KMS-11 (cell line): ENCODE measurements around the gene OR2T5.
"Not testable (repeated sequence)": the region's sequence is repeated elsewhere in the genome, so short reads cannot be mapped to it uniquely, and the experiment has no call there.

Experiments used
- H2AFZ ChIP-seq: fragments of 200-600 bp; sonication (generic); 2 replicates; pipeline ENCODE4 v1.6.1; 2016; ENCODE audit warnings: antibody characterized with exemption, mixed run types, low read depth
- H3K27ac ChIP-seq: fragments of 200-600 bp; sonication (generic); 2 replicates; pipeline ENCODE4 v1.6.1; 2016; ENCODE audit warnings: mild to moderate bottlenecking, mixed run types
- H3K27me3 ChIP-seq: fragments of 200-600 bp; sonication (generic); 2 replicates; pipeline ENCODE4 v1.6.1; 2017; ENCODE audit warnings: mild to moderate bottlenecking, low read depth, mixed run types, moderate library complexity; ENCODE audit not compliant: insufficient read depth
- H3K36me3 ChIP-seq: fragments of 200-600 bp; sonication (generic); 2 replicates; pipeline ENCODE4 v1.6.1; 2017; ENCODE audit warnings: mild to moderate bottlenecking, mixed run types; ENCODE audit not compliant: insufficient read depth
- H3K4me1 ChIP-seq: fragments of 200-600 bp; sonication (generic); 2 replicates; pipeline ENCODE4 v1.6.1; 2016; ENCODE audit warnings: mild to moderate bottlenecking, low read depth, mixed run types; ENCODE audit not compliant: poor library complexity, severe bottlenecking
- H3K4me2 ChIP-seq: fragments of 200-600 bp; sonication (generic); 2 replicates; pipeline ENCODE4 v1.7.0; 2016; ENCODE audit warnings: mild to moderate bottlenecking, mixed run types
- H3K4me3 ChIP-seq: fragments of 200-600 bp; sonication (generic); IDR thresholded peaks from 2 replicates; pipeline ENCODE4 v1.6.1; 2017; ENCODE audit warnings: low read depth, low read length, mixed read lengths; ENCODE audit not compliant: insufficient read depth
- H3K79me2 ChIP-seq: fragments of 200-600 bp; sonication (generic); 2 replicates; pipeline ENCODE4 v1.6.1; 2016; ENCODE audit warnings: low read depth, mixed run types; ENCODE audit not compliant: insufficient read depth
- H3K9ac ChIP-seq: fragments of 200-600 bp; sonication (generic); 2 replicates; pipeline ENCODE4 v1.6.1; 2016; ENCODE audit warnings: mild to moderate bottlenecking, mixed run types
- H4K20me1 ChIP-seq: fragments of 200-600 bp; sonication (generic); 2 replicates; pipeline ENCODE4 v1.6.1; 2016; ENCODE audit warnings: mild to moderate bottlenecking, mixed run types; ENCODE audit not compliant: insufficient read depth
- CTCF ChIP-seq: fragments of 200-600 bp; sonication (generic); conservative IDR thresholded peaks from 2 replicates; pipeline ENCODE4 v1.6.1; 2017; ENCODE audit warnings: low read depth, mild to moderate bottlenecking, antibody characterized with exemption, low read length, moderate library complexity, mixed read lengths

OR2T5 gene

DNA sequence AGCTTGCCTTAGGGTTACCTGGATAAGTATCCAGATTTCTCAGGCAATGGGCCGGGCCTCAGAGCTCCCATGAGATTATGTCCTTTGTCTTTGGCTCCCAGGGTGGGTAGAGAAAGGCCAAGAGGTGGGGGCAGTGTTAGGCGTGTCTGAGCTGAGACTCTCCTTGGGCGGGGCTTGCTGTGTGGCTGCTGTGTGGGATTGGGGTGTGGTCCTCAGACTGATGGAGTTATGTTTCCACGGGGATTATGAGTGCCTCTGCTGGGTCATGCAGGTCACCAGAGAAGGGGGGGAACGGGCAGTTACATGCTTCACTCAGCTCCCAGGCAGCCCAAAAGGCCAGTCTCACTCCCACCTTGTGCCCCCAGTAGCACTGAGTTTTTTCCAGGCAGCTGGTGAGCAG is 8.3 kb downstream of the OR2T5 start:
- not testable (repeated sequence) for H3K4me3 ChIP-seq, H4K20me1 ChIP-seq, H3K4me1 ChIP-seq, H3K36me3 ChIP-seq, H2AFZ ChIP-seq, H3K9ac ChIP-seq, H3K4me2 ChIP-seq, H3K79me2 ChIP-seq, H3K27me3 ChIP-seq, H3K27ac ChIP-seq

GRCh38 chr1:248500305-248501035 is 12.1 kb downstream of the OR2T5 start:
- H2AFZ ChIP-seq, H3K27ac ChIP-seq, H3K4me3 ChIP-seq: not testable (repeated sequence)

GRCh38 chr1:248507773-248508172 is 19.4 kb downstream of the OR2T5 start, which contains the start of gene OR2G6:
Gene OR2G6, plus strand, starts transcription at chr1:248508073. Its CDS starts 13,574 bp downstream, at chr1:248521647.
- H3K4me3 ChIP-seq, H3K27me3 ChIP-seq, H2AFZ ChIP-seq, H3K36me3 ChIP-seq, H3K79me2 ChIP-seq, H3K9ac ChIP-seq, H3K4me2 ChIP-seq, H4K20me1 ChIP-seq, H3K4me1 ChIP-seq, H3K27ac ChIP-seq: not testable (repeated sequence)

More at GRCh38 chr1:248500305-248501035, 12.1 kb downstream of the OR2T5 start:
- not testable (repeated sequence) for H3K36me3 ChIP-seq, H4K20me1 ChIP-seq, H3K4me2 ChIP-seq, H3K4me1 ChIP-seq, H3K27me3 ChIP-seq, H3K79me2 ChIP-seq, H3K9ac ChIP-seq

DNA sequence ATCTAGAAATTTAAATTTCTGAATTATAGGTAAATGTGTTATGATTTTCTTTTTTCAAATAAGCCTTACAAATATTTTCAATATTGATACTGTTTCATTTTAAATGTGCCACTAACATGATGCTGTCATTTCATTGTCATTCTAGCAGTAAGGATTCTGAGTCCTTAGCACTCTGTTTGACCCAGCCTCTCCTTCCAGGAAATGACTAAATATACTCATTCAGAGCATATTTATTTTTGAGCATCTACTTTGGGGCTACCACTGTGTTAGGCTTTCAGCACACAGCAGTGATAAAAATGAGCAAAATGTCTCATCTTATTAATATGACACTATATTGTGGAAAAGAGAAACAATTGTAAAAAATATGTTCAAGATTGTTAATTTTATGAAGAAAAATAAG is 21.8 kb downstream of the OR2T5 start:
- H2AFZ ChIP-seq, H3K36me3 ChIP-seq: not testable (repeated sequence)

GRCh38 chr1:248521856-248522255 is 33.5 kb downstream of the OR2T5 start:
- no peak overlapping the region for H3K9ac ChIP-seq
- no peak overlapping the region for H3K4me3 ChIP-seq
- H3K27ac ChIP-seq, result no peak overlapping the region
- H3K36me3 ChIP-seq, result no peaks in the 10 kb centered on the region
- no peaks in the 10 kb centered on the region for H3K79me2 ChIP-seq
- H4K20me1 ChIP-seq, result no peaks in the 10 kb centered on the region
- TF ChIP-seq CTCF, result no peak
- H3K4me2 ChIP-seq, result no peak overlapping the region
- H2AFZ ChIP-seq, result no peak overlapping the region
- no peaks in the 10 kb centered on the region for H3K27me3 ChIP-seq
- H3K4me1 ChIP-seq, result no peaks in the 10 kb centered on the region

More for the DNA sequence above, 21.8 kb downstream of the OR2T5 start:
- not testable (repeated sequence) for H3K27me3 ChIP-seq, H3K79me2 ChIP-seq, H4K20me1 ChIP-seq, H3K4me3 ChIP-seq, H3K4me2 ChIP-seq, H3K9ac ChIP-seq, H3K4me1 ChIP-seq, H3K27ac ChIP-seq

- H3K4me2 ChIP-seq, H3K27me3 ChIP-seq, H3K27ac ChIP-seq, H3K9ac ChIP-seq, H3K79me2 ChIP-seq, H3K36me3 ChIP-seq, H4K20me1 ChIP-seq, H3K4me1 ChIP-seq, H2AFZ ChIP-seq, H3K4me3 ChIP-seq: not testable (repeated sequence)
These were observed 49.1 kb downstream of the OR2T5 start for GRCh38 chr1:248537449-248537848.
